HG03439 (cell line): ENCODE measurements around the gene IGFLR1.
"Not testable (repeated sequence)": the region's sequence is repeated elsewhere in the genome, so short reads cannot be mapped to it uniquely, and the experiment has no call there.

Experiments used
- ATAC-seq: cut with Tn5 transposase; IDR thresholded peaks from one replicate; pipeline ENCODE4 v1.9.1; 2021; ENCODE audit warnings: mild to moderate bottlenecking, moderate library complexity; ENCODE audit not compliant: unreplicated experiment

Gene IGFLR1

GRCh38 chr19:35727053-35727955, 14.9 kb downstream of the IGFLR1 start:
- ATAC-seq = no peak

GRCh38 chr19:35725216-35725861, 16.9 kb downstream of the IGFLR1 start:
- ATAC-seq = no peak

DNA sequence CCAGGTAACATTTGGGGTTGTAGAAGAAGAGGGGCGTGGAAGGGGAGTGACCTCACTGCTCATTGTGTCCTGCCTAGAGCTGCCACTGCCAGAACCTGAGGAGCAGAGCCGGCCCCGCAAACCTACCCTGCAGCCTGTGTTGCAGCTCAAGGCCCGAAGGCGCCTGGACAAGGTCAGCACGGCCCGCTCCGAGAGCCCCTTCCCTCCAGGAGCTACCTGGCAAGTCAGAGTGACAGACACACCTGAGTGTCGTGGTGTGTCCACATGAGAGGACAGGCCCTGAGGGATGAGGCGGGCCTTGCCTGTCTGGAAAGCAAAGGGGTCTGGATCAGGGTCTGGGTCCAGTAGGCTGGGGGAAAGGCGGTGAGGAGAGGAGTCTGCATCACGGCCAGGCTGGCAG, 17.7 kb downstream of the IGFLR1 start:
- ATAC-seq = no peak

- ATAC-seq = not testable (repeated sequence)
These were observed 18.1 kb downstream of the IGFLR1 start for GRCh38 chr19:35724132-35724531.

DNA sequence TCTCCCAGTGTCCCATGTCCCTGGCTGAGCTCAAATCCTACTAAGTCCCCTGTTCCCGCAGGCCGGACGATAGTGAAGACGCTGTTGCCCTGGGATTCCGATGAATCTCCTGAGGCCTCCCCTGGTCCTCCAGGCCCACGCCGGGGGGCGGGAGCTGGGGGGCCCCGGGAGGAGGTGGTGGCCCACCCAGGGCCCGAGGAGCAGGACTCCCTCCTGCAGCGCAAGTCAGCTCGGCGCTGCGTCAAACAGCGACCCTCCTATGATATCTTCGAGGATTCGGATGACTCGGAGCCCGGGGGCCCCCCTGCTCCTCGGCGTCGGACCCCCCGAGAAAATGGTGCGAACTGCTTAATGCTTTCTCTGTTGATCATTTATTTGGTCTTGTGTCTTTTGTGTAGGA, 18.6 kb downstream of the IGFLR1 start:
- no peak for ATAC-seq

- no peak for ATAC-seq
These were observed 19.4 kb downstream of the IGFLR1 start for GRCh38 chr19:35722897-35723296.

- no peak for ATAC-seq
These were observed 19.8 kb downstream of the IGFLR1 start for GRCh38 chr19:35722461-35722860.

- ATAC-seq = no peak
These were observed 20.9 kb downstream of the IGFLR1 start for GRCh38 chr19:35721374-35721773.

DNA sequence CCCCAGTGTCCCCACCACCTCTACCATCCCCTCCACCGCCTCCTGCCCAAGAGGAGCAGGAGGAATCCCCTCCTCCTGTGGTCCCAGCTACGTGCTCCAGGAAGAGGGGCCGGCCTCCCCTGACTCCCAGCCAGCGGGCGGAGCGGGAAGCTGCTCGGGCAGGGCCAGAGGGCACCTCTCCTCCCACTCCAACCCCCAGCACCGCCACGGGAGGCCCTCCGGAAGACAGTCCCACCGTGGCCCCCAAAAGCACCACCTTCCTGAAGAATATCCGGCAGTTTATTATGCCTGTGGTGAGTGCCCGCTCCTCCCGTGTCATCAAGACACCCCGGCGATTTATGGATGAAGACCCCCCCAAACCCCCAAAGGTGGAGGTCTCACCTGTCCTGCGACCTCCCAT, 21.6 kb downstream of the IGFLR1 start:
- ATAC-seq = no peak

- no peak for ATAC-seq
These were observed 22.1 kb downstream of the IGFLR1 start for GRCh38 chr19:35720163-35720524.

DNA sequence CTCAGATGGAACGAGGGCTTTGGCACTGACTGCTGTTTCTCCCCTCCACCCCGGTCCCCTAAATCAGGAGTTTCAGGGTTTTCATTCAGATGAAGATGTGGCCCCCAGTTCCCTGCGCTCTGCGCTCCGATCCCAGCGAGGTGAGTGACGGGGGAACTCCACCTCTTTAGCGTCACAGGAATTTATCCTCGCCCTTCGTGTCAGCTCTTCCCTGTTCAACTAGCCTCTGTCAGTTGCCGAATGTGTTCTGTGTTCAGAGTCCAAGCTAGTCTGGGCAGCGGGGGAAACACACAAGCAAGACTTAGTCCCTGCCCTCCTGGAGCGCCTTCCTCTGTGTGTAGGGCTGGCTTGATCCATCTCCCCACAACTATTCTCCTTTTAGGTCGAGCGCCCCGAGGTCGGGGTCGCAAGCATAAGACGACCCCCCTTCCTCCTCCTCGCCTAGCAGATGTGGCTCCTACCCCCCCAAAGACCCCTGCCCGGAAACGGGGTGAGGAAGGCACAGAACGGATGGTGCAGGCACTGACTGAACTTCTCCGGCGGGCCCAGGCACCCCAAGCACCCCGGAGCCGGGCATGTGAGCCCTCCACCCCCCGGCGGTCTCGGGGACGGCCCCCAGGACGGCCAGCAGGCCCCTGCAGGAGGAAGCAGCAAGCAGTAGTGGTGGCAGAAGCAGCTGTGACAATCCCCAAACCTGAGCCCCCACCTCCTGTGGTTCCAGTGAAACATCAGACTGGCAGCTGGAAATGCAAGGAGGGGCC, 22.7 kb downstream of the IGFLR1 start:
- no peak for ATAC-seq

DNA sequence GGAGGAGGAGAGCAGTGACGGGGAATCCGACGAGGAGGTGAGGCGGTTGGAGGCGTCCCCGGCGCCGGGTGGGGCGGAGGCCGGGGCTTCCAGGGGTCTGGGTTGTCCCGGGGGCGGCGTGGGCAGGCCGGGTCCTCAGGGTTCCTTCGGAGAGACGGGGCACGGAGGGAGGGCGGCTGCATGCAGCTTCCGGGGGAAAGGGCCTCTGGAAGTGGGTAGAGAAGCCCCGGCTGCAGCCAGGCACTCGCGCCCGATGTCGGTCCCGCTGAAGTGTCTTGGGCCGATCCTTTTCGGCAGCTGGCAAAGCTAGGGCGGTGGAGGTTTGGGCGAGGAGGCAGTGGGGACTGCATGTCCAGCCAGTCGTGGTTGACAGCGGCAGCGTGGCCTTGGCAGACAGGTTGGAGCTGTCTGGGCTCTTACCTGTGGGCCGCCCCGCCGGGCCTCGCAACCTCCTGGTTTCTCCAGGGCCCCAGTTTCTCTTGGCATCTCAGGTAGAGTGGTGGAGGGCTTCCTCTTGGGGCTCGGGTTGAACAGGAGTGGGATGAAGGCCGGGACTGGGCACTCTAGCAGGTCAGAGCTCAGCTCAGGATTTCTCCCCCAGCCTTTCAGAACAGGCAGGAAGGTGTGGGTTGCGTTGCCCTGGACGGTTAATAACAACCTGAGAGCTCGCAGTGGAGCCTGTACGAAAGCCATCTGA, 23.8 kb downstream of the IGFLR1 start:
- no peak for ATAC-seq

- peak; percentile 0 for ATAC-seq
These were observed 24.4 kb downstream of the IGFLR1 start, which contains the start of gene KMT2B for GRCh38 chr19:35717665-35718344. Gene KMT2B (plus strand): TSS chr19:35718003. CDS start chr19:35718019, 16 bp downstream.

GRCh38 chr19:35716801-35717664, 25.2 kb downstream of the IGFLR1 start:
- peak; percentile 61 for ATAC-seq

DNA sequence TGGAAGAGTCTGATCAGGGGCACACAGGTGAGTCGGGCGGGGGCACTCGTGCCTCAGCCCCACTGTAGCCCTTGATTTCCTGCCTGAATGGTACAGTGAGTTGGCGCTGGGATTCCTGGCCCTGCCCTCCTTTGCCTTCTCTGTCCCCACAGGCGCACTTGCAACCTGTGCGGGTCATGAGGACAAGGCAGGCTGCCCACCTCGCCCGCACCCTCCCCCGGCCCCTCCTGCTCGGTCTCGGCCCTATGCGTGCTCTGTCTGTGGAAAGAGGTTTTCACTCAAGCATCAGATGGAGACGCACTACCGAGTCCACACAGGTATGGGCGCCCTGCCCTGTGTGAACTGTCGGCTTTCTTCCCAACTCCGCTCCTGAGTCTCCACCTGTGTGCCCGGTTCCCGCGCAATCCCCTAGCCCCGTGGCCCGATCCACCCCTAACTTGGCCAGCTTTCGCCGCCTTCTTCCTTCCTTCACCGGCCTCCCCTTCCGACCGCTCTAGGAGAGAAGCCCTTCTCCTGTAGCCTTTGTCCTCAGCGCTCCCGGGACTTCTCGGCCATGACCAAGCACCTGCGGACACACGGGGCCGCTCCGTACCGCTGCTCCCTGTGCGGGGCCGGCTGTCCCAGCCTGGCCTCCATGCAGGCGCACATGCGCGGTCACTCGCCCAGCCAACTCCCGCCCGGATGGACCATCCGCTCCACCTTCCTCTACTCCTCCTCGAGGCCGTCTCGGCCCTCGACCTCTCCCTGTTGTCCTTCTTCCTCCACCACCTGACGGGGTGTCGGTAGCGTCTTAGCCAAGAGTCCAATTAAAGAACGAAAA, 26.1 kb downstream of the IGFLR1 start:
- peak; percentile 4 for ATAC-seq

GRCh38 chr19:35715355-35715809, 26.9 kb downstream of the IGFLR1 start:
- ATAC-seq = no peak

DNA sequence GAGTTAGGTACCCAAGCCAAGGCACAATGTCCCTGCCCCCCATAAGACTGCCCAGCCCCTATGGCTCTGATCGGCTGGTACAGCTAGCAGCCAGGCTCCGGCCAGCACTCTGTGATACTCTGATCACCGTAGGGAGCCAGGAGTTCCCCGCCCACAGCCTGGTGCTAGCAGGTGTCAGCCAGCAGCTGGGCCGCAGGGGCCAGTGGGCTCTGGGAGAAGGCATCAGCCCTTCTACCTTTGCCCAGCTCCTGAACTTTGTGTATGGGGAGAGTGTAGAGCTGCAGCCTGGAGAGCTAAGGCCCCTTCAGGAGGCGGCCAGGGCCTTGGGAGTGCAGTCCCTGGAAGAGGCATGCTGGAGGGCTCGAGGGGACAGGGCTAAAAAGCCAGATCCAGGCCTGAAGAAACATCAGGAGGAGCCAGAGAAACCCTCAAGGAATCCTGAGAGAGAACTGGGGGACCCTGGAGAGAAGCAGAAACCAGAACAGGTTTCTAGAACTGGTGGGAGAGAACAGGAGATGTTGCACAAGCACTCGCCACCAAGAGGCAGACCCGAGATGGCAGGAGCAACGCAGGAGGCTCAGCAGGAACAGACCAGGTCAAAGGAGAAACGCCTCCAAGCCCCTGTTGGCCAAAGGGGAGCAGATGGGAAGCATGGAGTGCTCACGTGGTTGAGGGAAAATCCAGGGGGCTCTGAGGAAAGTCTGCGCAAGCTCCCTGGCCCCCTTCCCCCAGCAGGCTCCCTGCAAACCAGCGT, 27.5 kb downstream of the IGFLR1 start:
- no peak for ATAC-seq
